ENCODE data around the gene RTL1.

DNA sequence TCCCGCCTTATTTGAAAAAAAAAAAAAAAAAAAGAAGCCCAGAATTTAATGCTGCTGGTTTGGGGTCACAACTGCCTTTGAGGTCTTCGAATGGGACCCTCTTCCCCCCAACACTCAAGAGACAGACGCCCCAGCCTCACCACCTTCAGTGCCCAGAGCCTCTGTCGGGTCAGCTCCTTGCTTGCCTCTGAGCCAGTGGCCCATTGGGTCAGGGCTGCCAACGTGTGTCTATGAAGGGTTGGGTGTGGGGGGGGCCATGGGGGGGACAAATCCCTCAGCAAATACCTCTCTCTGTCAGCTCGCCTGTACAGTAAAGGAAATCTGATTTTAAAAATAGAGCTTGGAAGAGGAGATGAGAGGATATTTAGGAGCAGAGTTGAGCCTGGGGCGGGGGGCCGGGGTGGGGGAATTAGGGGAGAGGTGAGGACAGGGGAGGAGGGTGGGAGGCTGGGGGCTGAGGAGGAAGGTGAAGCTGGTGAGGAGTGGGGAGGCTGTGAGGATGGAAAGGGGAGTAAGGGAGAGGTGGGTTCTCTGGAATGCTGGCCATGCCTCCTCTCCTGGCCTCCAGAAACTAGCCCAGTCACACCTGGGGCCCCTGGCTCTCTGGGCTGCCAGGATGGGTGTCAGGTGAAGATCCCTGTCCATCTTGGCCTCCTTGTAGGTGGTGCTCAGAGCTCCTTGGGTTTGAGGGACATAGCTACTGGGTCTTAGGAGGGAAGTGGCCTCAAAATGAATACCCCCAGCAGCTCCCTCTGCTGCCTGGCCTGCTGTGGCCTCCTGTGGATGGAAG lies 13.3 kb downstream of the RTL1 start:
- TF ChIP-seq, protein P1, sequence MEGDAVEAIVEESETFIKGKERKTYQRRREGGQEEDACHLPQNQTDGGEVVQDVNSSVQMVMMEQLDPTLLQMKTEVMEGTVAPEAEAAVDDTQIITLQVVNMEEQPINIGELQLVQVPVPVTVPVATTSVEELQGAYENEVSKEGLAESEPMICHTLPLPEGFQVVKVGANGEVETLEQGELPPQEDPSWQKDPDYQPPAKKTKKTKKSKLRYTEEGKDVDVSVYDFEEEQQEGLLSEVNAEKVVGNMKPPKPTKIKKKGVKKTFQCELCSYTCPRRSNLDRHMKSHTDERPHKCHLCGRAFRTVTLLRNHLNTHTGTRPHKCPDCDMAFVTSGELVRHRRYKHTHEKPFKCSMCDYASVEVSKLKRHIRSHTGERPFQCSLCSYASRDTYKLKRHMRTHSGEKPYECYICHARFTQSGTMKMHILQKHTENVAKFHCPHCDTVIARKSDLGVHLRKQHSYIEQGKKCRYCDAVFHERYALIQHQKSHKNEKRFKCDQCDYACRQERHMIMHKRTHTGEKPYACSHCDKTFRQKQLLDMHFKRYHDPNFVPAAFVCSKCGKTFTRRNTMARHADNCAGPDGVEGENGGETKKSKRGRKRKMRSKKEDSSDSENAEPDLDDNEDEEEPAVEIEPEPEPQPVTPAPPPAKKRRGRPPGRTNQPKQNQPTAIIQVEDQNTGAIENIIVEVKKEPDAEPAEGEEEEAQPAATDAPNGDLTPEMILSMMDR (conservative IDR thresholded peaks at IDR 0.05) = no peak
- no peak for TF ChIP-seq ZFX (IDR thresholded peaks at IDR 0.05)

All from C4-2B (cell line).